Measurements from ENCODE around the gene CTBP2.

GRCh38 chr10:125118701-125119100, 41.7 kb downstream of the CTBP2 start:
- TF ChIP-seq CTCF (IDR thresholded peaks at IDR 0.05; ENCODE audit: low read length) (no peak), EZH2phosphoT487 (IDR thresholded peaks at IDR 0.05; ENCODE audit: low read length) (no peak)

All from MM.1S (cell line).